ENCODE measurements around the gene CYTH2. TPM values are rescaled to one million over a fixed set of nuclear protein-coding genes. Genes with fewer than 3 reads are reported as not detected.

CYTH2 gene
- polyA plus RNA-seq, 1 donor from 2014 or later: 31.8 TPM

DNA sequence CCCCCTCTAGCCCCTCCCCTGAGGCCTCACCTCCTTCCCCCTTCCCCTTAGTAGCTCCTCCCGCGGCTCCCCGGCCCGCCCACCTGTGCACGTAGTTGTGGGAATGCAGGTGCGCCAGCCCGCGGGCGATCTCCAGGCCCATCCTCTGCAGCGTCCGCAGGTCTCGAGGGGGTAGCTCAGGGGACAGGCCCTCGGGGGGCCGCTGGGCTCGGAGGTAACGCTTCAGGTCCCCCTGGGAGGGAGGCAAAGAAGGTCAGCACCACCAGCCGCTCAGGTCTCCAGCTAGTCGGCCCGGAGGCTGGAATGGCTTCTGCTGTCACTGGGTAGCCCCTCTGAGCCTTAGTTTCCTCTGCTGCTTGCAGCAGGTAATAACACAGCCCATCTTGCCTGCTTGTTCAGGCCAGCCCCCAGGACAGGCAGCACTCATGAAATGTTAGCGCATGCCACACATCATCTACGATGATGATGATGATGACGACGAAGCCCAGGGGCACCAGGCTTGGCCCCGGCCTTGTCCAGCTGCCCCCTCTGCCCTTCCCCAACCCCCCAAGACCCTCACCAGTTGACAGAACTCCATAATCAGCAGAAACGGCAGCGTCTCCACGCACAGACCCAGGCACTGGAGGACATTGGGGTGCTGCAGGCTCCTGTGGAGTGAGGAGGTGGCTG lies 33.3 kb downstream of the CYTH2 start:
- Mint-ChIP-seq H3K4me1 (peaks cover 0 to 6% (median 5%) of the 10 kb centered on the region in 3 donors), H3K36me3 (no peaks in the 10 kb centered on the region), H3K9me3 (no peaks in the 10 kb centered on the region), H3K27ac (no peak overlapping the region), H3K4me3 (peak overlapping the region in 3 of 4 donors; percentile 48 to 79 (median 60)), H3K27me3 (peaks cover 7% of the 10 kb centered on the region)

DNA sequence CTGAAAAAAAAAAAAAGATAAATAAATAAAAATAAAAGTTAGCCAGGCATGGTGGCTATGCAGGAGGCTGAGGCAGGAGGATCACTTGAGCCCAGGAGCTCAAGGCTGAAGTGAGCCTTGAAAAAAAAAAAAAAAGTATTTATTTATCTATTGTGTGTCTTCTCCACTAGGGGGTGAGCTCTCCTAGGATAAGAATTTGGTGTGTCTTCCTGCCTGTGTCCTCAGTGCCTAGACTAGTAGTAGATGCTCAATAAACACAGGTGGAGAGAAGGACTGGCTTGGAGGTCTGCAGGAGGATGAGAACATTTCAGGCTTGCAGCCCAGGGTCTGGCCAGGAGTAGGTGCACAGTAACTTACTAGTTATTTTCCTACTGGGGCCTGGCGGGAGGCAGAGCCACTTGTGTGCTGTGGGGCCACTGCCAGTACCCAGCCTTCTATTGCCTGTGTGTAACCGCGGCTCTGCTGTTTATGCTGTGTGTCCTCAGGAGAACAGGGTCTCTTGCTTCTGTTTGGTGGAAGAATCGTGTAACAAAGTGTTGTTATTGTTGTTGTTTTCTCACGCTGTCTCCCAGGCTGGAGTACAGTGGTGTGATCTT lies 37.1 kb downstream of the CYTH2 start:
- Mint-ChIP-seq H3K36me3 (no peaks in the 10 kb centered on the region), H3K27ac (peak overlapping the region in 1 of 3 donors; percentile 3), H3K9me3 (no peaks in the 10 kb centered on the region), H3K4me3 (no peak overlapping the region), H3K4me1 (peaks cover 0 to 13% (median 5%) of the 10 kb centered on the region in 3 donors), H3K27me3 (peaks cover 10% of the 10 kb centered on the region)

DNA sequence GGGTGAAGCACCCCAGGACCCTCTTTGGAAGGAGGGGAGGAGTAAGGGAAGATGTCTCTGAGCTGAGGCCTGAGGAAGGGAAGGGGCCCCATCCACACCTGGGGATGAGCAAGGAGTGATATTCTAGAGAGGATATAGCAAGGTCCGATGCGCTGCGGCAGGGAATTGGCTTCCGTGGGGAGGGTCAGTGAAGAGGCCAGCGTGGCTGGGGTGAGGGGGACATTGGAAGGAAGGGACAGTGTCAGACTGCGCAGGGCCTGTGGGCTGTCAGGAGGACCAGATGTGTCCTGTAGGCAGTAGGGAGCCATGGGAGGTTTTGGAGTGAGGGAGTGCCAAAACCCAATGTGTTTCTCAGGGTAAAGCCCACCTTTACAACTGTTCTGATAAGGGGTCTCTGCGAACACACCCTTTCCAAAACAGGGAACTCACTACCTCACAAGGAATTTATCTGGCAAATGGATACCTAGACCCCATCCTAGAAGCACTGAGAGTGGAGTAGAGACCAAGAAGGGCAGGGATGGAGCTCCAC lies 38.8 kb downstream of the CYTH2 start:
- Mint-ChIP-seq H3K4me1 (peaks cover 0 to 11% (median 5%) of the 10 kb centered on the region in 3 donors), H3K27me3 (peaks cover 10% of the 10 kb centered on the region), H3K4me3 (peak overlapping the region in 2 of 4 donors; percentile 20 to 39), H3K36me3 (no peaks in the 10 kb centered on the region), H3K27ac (no peak overlapping the region), H3K9me3 (no peaks in the 10 kb centered on the region)

DNA sequence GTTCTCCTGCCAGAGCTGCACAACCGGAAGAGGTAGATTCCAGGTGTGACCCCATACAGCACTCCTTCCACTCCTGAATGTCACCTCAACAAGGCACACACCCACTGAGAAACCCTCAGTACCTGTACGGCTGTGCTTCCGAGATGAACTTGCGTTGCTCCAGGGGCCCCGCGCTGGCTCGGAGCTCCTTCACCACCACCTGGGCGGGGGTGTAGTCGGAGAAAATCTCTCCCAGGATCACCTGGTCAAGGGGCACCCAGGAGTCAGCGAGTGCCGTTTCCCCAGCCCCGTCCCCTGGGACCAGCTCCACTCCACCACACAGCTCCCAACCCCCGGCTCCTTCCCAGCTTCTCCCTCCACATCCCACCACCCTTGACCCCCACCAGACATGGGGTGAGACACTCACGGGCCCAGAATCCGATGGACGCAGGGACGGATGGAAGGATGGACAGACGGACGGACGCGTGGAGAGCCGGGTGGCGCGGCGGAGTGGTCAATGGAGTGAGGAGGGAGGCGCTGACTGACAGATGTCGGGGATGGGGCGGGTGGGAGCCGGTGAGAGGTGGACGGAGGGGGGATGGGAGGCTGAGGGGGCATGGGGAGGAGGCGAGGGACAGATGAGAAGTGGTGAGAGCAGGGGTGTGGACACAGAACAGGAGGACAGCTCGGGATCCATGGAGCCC lies 39.7 kb downstream of the CYTH2 start:
- Mint-ChIP-seq H3K27ac (no peak overlapping the region), H3K36me3 (no peaks in the 10 kb centered on the region), H3K4me3 (no peak overlapping the region), H3K27me3 (peaks cover 10% of the 10 kb centered on the region), H3K9me3 (no peaks in the 10 kb centered on the region), H3K4me1 (peaks cover 2 to 9% (median 2%) of the 10 kb centered on the region in 3 donors)

DNA sequence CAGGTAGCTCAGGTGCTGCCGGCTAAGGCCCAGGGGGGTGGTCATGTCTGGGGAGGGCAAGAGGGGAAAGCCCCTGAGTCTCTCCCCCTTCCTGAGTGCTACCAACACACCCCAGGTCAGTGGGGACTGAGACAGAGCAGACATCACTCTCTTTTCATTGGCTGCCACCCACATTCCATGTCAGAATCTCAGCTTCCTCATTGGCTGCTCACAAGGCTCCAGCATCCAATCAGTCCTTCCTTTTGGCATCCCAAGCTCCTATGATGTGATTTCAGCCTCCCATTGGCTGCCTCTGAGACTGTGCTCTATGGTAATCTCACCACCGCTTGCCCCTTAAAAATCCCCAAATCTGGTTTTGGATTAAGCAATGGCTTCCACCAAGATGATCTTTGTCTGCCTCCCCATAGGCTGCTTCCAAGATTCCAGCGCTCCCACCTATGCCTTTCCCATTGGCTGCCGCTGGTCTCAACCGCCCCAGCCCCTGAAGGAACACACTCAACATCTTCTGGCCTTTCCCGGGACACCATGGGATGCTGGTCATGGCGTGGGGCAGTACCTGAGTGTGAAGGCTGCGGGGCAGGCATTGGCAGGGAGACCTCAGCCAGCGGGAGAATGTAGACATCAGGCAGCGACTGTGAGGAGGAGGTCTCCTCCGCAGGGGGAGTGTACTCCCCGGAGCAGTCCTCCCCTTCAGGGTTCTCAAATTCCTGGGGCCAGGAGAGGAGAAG lies 40.5 kb downstream of the CYTH2 start:
- Mint-ChIP-seq H3K27ac (no peak overlapping the region), H3K4me1 (peaks cover 3 to 9% (median 5%) of the 10 kb centered on the region in 3 donors)

DNA sequence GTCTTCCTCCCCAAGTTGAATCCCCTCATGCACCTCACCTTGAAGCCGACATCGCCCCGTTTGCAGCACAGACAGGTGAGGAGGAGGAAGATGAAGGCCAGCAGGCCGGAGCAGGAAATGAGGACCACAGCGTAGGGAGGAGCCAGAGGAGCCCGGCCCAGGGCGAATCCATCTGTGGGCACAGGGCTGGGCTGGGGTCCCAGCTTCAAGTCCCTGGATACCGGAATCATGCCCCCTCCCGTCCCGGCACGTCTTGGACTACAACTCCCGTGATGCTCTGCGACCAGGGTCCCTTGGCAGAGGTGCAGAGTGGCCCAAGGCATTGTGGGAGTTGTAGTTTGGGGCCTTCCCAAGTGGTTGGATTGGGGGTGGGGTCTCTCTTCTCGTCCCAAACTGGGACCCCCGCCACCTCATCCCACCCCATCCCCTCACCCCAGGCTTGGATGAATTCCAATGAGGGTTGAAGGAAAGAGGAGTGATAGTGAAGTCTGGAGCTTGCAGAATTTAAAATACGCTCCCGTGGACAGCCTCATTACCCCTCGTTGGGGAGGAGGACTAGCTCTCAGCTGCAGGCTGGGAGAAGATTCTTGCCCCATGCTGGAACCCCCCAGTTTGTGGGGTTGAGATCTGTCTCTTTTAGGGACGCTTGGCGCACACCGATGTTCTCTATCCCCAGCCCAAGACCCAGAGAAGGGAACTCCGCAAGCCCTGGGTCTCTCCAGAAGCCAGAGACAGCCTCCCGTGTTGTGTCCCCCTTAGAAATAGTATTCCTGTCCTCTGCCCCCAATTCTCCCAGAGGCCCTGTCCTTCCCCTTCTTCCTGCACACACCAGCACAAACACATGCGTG lies 41.5 kb downstream of the CYTH2 start:
- Mint-ChIP-seq H3K4me3 (peak overlapping the region; percentile 15 to 84 (median 74)), H3K27me3 (peaks cover 10% of the 10 kb centered on the region)

More for the DNA sequence above, 40.5 kb downstream of the CYTH2 start:
- H3K9me3 Mint-ChIP-seq: no peaks in the 10 kb centered on the region
- no peaks in the 10 kb centered on the region for H3K36me3 Mint-ChIP-seq
- H3K4me3 Mint-ChIP-seq: peak overlapping the region in 1 of 4 donors; percentile 5
- peaks cover 10% of the 10 kb centered on the region for H3K27me3 Mint-ChIP-seq

DNA sequence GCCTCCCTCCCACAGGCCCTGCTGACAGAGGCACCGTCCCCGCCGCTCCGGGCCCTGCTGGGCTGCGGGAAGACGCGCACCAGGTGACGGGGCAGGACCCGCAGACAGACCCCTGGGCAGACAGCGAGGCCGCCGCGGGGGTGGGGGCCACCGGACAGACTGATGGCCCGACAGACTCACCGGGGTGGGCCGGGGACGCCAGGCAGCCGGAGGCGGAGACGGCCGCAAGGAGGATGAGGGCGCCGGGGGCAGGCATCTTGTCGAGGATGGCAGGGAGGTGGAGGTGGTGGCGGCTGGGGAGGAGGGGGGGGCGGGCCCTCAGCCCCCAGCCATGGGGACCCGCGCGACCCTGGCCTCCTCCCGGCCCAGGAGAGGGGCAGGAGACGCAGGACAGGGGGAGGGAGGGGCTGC lies 42.2 kb downstream of the CYTH2 start:
- Mint-ChIP-seq H3K4me3 (peak overlapping the region in 1 of 4 donors; percentile 73), H3K9me3 (no peaks in the 10 kb centered on the region), H3K4me1 (peaks cover 3 to 9% (median 5%) of the 10 kb centered on the region in 3 donors), H3K27ac (no peak overlapping the region), H3K27me3 (peaks cover 10% of the 10 kb centered on the region), H3K36me3 (no peaks in the 10 kb centered on the region)

More for the DNA sequence above, 41.5 kb downstream of the CYTH2 start:
- Mint-ChIP-seq H3K4me1 (peaks cover 3 to 9% (median 5%) of the 10 kb centered on the region in 3 donors), H3K9me3 (no peaks in the 10 kb centered on the region), H3K36me3 (no peaks in the 10 kb centered on the region), H3K27ac (peak overlapping the region in 1 of 3 donors; percentile 46)

DNA sequence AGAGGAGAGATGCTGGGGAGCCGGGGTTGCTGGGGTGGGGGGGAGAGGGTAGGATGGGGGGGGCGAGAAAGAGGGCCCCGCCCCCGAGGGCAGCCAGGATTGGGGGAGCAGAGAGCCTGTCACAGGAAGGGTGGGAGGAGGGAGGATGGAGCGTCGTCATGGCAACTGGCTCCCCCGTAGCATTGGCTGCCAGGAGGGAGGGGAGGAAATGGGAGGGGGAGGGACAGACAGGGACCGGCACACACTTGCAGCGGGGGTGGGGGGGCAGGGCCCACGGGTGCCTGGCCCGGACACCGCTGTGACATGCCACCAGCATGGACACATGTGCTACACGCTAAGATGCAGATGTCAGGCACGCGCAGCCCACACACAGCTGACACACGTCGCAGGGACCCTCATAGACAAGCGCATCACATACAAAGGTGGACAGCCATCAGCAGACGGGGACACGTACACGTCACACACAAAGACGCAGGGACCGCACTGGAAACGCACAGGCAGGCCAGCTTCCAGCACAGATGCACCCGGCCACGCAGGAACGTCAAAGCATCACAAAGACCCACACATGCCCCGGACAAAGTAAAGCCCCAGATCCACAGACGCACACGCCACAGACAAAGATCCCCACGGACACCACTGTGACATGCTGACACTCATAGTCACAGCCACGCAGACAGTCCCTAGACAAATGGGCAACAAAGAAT lies 42.8 kb downstream of the CYTH2 start, which contains the start of gene LMTK3:
Gene LMTK3 (minus strand): TSS at position 36 of the 704 bp plus-strand sequence. CDS start 259 bp downstream, outside the sequence.
- peaks cover 10% of the 10 kb centered on the region for H3K27me3 Mint-ChIP-seq
- no peak within 1 kb of the TSS for H3K27ac Mint-ChIP-seq
- no peaks in the 10 kb centered on the region for H3K36me3 Mint-ChIP-seq
- H3K4me3 Mint-ChIP-seq: peak within 1 kb of the TSS; percentile 15 to 84 (median 74)
- H3K4me1 Mint-ChIP-seq: peaks cover 4 to 9% (median 5%) of the 10 kb centered on the region in 3 donors
- no peaks in the 10 kb centered on the region for H3K9me3 Mint-ChIP-seq

DNA sequence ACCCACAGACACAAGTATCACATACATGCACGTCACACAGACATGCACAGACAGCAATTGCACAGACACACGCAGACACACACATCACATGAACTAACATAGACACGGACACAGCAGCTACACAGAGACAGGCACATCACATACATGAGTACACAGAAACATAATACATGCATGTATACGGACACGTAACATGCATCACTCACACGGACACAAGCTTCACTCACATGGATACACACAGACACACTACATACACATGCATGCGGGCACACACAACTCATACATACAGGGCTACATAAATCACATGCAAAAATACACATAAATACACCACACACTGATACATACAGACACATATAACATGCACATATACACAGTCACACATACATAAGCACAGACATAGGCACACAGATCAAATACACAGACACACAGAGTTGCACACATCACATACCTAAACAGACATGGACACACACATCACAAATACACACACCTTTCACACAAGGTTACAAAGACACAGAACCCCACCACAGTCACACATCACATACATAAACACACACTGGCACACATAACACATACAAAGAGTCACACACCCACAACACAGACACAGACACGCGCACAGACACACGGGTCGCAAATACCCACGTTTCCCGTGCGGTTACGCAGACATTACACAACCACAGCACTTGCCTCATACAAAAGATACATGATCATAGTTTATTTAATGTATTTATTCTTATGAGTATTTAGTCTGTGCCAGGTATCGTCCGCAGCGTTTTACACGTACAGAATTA lies 43.5 kb downstream of the CYTH2 start:
- Mint-ChIP-seq H3K27ac (no peak overlapping the region), H3K27me3 (peaks cover 10% of the 10 kb centered on the region), H3K36me3 (no peaks in the 10 kb centered on the region), H3K9me3 (no peaks in the 10 kb centered on the region), H3K4me1 (peaks cover 4 to 9% (median 5%) of the 10 kb centered on the region in 3 donors), H3K4me3 (no peak overlapping the region)

DNA sequence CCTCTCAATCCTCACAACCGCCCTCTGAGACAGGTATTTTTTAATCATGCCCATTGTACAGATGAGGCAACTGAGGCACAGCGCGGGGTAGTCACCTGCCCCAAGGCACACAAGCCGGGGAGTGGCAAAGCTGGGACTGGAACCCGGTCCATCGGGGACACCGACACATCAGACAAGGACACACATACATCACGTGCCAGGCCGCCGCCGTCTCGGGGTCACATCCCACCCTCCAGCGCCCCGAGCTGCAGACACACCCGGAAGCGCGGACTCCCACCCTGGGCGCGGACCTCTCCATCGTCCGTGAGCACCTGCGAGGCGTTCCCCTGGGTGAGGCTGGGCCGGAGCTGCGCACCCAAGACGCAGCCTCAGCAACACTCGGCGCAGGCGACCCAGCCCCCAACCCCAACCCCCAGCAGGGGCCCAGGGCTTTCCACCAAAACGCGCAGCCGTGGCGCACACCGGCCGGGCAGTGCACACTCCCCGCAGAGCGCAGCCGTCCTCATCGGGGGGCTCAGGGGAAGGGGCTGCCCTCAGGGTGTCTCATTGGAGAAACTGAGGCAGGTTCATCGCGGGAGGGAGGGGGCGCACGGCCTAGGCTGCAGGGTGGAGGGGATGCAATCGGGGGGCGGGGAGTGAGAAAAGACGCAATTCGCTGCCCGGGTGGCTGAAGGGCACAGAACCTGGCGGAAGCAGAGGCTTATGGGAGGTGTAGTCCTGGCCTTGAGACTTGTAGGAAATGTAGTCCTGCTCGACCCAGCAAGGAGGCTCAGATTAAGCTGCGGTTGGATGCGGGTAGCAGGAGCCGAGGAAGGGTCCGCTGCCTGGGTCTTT lies 44.3 kb downstream of the CYTH2 start:
- H3K9me3 Mint-ChIP-seq: no peaks in the 10 kb centered on the region
- H3K4me3 Mint-ChIP-seq: peak overlapping the region in 1 of 4 donors; percentile 73
- no peaks in the 10 kb centered on the region for H3K36me3 Mint-ChIP-seq
- H3K27me3 Mint-ChIP-seq: peaks cover 10% of the 10 kb centered on the region
- H3K4me1 Mint-ChIP-seq: peaks cover 4 to 9% (median 5%) of the 10 kb centered on the region in 3 donors
- peak overlapping the region in 2 of 3 donors; percentile 15 to 90 for H3K27ac Mint-ChIP-seq

DNA sequence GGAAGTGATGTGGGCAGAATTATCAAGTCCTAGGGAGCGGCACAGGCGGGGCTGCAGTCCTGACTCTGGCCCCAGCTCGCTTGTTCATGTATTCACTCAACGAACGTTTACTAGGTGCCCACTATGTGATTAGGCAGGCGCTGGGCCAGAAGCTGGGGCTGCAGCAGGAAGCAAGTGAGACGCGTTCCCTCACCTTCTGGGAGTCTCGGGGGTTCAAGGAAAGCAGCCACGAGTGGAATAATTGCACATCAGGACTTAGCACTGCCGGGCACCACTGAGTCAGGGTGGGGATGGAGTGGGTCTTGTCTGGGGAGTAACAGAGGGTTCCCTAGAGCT lies 44.9 kb downstream of the CYTH2 start:
- Mint-ChIP-seq H3K27ac (peak overlapping the region in 2 of 3 donors; percentile 15 to 90), H3K4me1 (peaks cover 4 to 9% (median 5%) of the 10 kb centered on the region in 3 donors), H3K27me3 (peaks cover 10% of the 10 kb centered on the region), H3K36me3 (no peaks in the 10 kb centered on the region), H3K9me3 (no peaks in the 10 kb centered on the region), H3K4me3 (peak overlapping the region in 1 of 4 donors; percentile 73)

DNA sequence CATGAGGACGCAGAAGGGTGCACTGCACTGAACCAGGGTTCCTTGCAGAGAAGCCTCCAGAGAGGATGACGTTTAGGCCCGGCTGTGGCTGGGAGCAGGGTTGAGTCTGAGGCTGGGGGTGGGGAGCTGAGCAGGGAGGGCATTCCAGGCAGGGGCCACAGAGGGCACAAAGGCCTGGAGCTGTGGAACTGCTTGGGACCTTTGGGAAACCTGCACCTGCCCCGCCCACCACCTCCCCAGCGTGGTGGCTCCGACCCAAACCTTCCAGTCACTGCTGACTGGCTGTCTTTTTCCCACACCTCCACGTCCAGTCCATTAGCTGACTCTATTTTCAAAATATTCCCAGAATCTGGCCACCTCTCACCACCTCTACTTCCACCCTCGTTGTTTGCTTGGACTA lies 47.4 kb downstream of the CYTH2 start:
- no peaks in the 10 kb centered on the region for H3K36me3 Mint-ChIP-seq
- peaks cover 2 to 5% (median 4%) of the 10 kb centered on the region in 3 donors for H3K4me1 Mint-ChIP-seq
- peak overlapping the region in 1 of 4 donors; percentile 65 for H3K4me3 Mint-ChIP-seq
- H3K9me3 Mint-ChIP-seq: no peaks in the 10 kb centered on the region
- H3K27ac Mint-ChIP-seq: no peak overlapping the region
- H3K27me3 Mint-ChIP-seq: no peaks in the 10 kb centered on the region
